Esophagus squamous epithelium (tissue), 5 donors: ENCODE data around the gene CSNK1G1. TPM values are rescaled to one million over a fixed set of nuclear protein-coding genes. Genes with fewer than 3 reads are reported as not detected.

Source experiments
- DNase-seq: peaks from one replicate; lab custom pipeline; 2025; lab: John Stamatoyannopoulos, UW
- H3K27ac ChIP-seq, 4 donors: fragments of 200-600 bp; sonication (generic); one replicate each; pipeline ENCODE4 v1.5.1; 2016 to 2019; ENCODE audit warnings: mild to moderate bottlenecking in 1 of 4
- H3K27me3 ChIP-seq, 4 donors: fragments of 200-600 bp; sonication (generic); 1 replicate in 3 of 4; 2 replicates in 1 of 4; pipeline versions ENCODE4 v1.5.1 to v1.6.0; 2017 to 2021; ENCODE audit warnings: antibody characterized with exemption in 1 of 4
- H3K36me3 ChIP-seq, 3 donors: fragments of 200-600 bp; sonication (generic); one replicate each; pipeline ENCODE4 v1.5.1; 2016 to 2019
- H3K4me1 ChIP-seq, 3 donors: fragments of 200-600 bp; sonication (generic); one replicate each; pipeline ENCODE4 v1.5.1; 2017 to 2019
- H3K4me3 ChIP-seq, 4 donors: fragments of 200-600 bp; sonication (generic); 1 replicate in 3 of 4; 2 replicates in 1 of 4; pipeline ENCODE4 v1.5.1; 2016 to 2019; ENCODE audit warnings: mild to moderate bottlenecking in 2 of 4, moderate library complexity in 1 of 4
- H3K9me3 ChIP-seq, 3 donors: fragments of 200-600 bp; sonication (generic); one replicate each; pipeline ENCODE4 v1.5.1; 2016 to 2019
- POLR2A ChIP-seq, 4 donors: fragments of 450-650 bp; IDR thresholded peaks; one replicate each; pipeline ENCODE4 v1.6.1; 2017; ENCODE audit warnings: antibody characterized with exemption in 4 of 4, mild to moderate bottlenecking in 4 of 4, moderate library complexity in 3 of 4
- WGBS, 2 donors: methylation state at CpG; one replicate each; pipeline ENCODE4 v1.1.5; 2018; 5-methylcytosine and 5-hydroxymethylcytosine counted together
- intact Hi-C: fragments of 100-400 bp; cut with DNase I; formaldehyde crosslinking; loops from one replicate; pipeline ENCODE4 v1.15.0; 2022
- total RNA-seq, 4 donors: library from RNA; depleted of rRNA; stranded (reverse); fragments of >200 nt; gene quantifications; one replicate each; pipeline ENCODE4 v1.1.0, GENCODE V29; 2016
- TF ChIP-seq, protein P1 (sequence below), 6 experiments: fragments of 450-650 bp in 4 of 6; fragments of 200-600 bp in 2 of 6; sonication (generic) in 2 of 6; IDR thresholded peaks; one replicate each; pipeline ENCODE4 v1.5.1; 2016 to 2019; ENCODE audit warnings: antibody characterized with exemption in 6 of 6, mild to moderate bottlenecking in 4 of 6, moderate library complexity in 4 of 6
- donor health status: DM: yes; HTN: yes; CAD: no.

Gene CSNK1G1
- total RNA-seq, 4 donors from 2014 or later, result 15.0 to 21.4 (median 16.8) TPM

DNA sequence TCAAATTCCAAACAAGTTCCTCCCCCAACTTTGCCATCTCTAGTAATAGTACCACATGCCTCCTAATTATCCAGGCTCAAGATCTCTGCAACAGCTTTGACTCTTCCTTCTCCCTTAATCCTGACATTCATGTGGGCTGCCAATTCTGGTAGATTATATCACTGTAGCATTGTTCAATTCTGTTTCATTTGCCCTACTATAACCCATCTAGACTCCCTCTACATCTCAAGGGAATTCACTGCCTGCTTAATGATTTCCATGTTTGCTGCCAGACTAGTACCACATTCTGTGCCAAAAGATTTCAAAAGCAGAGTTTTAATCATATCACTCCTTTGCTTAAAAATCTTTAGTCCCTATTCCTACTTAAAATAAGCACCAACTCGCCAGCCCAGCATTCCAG, 158.5 kb downstream of the CSNK1G1 start:
- Histone ChIP-seq H3K4me1 (no peaks in the 10 kb centered on the region), H3K27me3 (no peaks in the 10 kb centered on the region), H3K9me3 (no peaks in the 10 kb centered on the region), H3K36me3 (peaks cover 2 to 77% (median 7%) of the 10 kb centered on the region in 3 donors), H3K27ac (no peak overlapping the region), H3K4me3 (no peak overlapping the region)
- DNase-seq, result no peak
- intact Hi-C loops, result no loop called here
- 70 to 78% methylated on average over 1 of the region's 1 CpG for WGBS, 2 donors
- TF ChIP-seq POLR2A (IDR thresholded peaks at IDR 0.05), result no peak
- TF ChIP-seq, protein P1, sequence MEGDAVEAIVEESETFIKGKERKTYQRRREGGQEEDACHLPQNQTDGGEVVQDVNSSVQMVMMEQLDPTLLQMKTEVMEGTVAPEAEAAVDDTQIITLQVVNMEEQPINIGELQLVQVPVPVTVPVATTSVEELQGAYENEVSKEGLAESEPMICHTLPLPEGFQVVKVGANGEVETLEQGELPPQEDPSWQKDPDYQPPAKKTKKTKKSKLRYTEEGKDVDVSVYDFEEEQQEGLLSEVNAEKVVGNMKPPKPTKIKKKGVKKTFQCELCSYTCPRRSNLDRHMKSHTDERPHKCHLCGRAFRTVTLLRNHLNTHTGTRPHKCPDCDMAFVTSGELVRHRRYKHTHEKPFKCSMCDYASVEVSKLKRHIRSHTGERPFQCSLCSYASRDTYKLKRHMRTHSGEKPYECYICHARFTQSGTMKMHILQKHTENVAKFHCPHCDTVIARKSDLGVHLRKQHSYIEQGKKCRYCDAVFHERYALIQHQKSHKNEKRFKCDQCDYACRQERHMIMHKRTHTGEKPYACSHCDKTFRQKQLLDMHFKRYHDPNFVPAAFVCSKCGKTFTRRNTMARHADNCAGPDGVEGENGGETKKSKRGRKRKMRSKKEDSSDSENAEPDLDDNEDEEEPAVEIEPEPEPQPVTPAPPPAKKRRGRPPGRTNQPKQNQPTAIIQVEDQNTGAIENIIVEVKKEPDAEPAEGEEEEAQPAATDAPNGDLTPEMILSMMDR (IDR thresholded peaks at IDR 0.05), result no peak

DNA sequence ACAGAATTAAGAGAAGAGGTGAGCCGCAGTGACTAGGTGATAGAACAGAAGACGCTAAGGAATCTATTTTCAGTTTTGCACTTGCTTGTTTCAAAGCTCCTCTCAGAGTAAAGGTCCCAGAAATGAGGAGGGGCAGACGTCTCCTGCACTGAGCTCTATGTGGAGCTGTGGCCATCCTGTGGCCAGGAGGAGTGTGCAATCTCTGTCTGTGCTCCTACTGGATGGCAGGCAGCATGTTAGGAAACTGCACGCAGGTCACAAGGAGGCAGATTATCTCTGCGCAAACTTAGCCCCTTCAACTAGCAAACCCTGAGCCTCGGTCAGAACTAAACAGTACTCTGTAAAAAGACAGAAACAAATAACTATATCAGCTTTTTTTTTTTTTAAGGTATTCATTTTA, 162.0 kb downstream of the CSNK1G1 start:
- intact Hi-C loops, result no loop called here
- H3K4me1 ChIP-seq, result peaks cover 0 to 6% (median 0%) of the 10 kb centered on the region in 3 donors
- H3K9me3 ChIP-seq, result no peaks in the 10 kb centered on the region
- H3K27me3 ChIP-seq, result no peaks in the 10 kb centered on the region
- H3K27ac ChIP-seq, result no peak overlapping the region
- TF ChIP-seq, protein P1 (IDR thresholded peaks at IDR 0.05), result no peak
- no peak for TF ChIP-seq POLR2A (IDR thresholded peaks at IDR 0.05)
- no peak overlapping the region for H3K4me3 ChIP-seq
- no peak for DNase-seq
- WGBS, 2 donors, result 86 to 92% methylated on average over 6 of the region's 6 CpGs
- peaks cover 0 to 55% (median 0%) of the 10 kb centered on the region in 3 donors for H3K36me3 ChIP-seq

DNA sequence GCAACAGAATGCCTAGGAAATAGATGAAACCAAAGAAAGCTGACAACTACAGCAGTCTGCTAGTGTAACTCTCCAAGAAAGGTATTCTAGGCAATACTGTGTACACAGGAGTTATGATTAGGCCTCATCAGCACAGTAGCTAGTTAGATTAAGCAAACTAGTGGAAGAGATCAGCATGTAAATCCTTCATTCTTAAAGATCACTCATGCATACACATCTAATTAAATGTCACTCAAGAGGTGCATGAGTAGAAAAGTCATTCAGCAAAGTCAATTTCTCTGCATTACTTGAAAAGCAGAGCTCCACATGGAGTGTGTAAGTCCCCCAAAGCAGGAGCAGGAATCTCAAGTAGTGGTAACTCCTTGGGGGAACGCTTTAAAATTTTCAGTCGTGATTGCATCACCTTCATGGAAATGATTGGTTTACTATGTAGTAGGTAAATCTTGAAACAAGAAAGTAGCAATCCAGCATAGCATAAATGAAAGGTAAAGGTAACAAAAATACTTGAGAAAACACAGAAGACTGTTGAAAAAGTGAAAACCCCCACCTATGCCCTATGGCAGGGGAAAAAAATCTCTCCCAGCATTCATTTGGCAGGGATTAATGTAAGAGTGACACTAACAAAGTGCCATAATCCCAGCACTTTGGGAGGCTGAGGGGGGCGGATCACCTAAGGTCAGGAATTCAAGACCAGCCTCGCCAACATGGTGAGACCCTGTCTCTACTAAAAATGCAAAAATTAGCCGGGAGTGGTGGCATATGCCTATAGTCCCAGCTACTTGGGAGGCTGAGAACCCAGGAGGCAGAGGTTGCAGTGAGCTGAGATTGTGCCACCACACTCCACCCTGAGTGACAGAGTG, 163.8 kb downstream of the CSNK1G1 start:
- Histone ChIP-seq H3K27ac (no peak overlapping the region), H3K36me3 (peaks cover 0 to 61% (median 0%) of the 10 kb centered on the region in 3 donors), H3K27me3 (no peaks in the 10 kb centered on the region), H3K9me3 (no peaks in the 10 kb centered on the region), H3K4me1 (peaks cover 0 to 22% (median 6%) of the 10 kb centered on the region in 3 donors), H3K4me3 (no peak overlapping the region)
- DNase-seq, result no peak
- 89 to 92% methylated on average over 5 of the region's 5 CpGs for WGBS, 2 donors
- TF ChIP-seq, protein P1 (IDR thresholded peaks at IDR 0.05), result no peak
- no peak for TF ChIP-seq POLR2A (IDR thresholded peaks at IDR 0.05)
- intact Hi-C loops, result no loop called here

DNA sequence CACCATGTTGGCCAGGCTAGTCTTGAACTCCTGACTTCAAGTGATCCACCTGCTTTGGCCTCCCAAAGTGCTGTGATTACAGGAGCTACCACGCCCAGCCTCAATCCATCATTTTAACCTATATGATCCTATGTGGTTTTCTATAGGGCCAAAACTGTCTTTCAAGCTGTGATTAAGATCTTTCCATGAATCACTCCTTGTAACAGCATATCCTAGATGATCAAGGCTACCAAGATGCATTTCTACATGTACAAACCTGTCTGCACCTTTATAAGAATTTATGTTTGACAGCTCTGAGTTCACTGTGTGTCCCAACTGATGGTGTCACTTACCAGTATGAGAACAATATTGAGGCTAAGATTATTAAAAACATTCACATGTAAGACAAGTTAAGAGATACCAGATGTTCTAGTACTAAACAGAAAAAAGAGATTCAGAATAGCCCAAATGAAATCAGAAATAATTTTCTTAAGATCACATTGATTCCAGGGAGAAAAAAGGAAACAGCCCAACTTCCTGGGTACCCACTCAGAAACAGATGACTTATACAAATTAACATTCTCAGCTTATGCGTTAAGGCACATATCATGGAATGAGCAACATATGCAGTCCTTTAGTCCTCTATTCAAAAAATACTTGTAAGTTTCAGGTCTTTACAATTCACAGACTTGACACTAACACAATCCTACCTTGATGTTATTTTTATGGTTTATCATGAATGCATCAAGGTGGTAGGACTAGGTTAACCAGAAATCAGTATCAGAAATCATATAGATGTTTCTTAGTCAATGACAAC, 168.4 kb downstream of the CSNK1G1 start:
- WGBS, 2 donors, result 35 to 56% methylated on average over 2 of the region's 2 CpGs
- no peaks in the 10 kb centered on the region for H3K27me3 ChIP-seq
- DNase-seq, result no peak
- H3K27ac ChIP-seq, result peak overlapping the region; percentile 17 to 63 (median 47)
- H3K36me3 ChIP-seq, result peaks cover 0 to 66% (median 5%) of the 10 kb centered on the region in 3 donors
- no peak overlapping the region for H3K4me3 ChIP-seq
- H3K9me3 ChIP-seq, result no peaks in the 10 kb centered on the region
- TF ChIP-seq, protein P1 (IDR thresholded peaks at IDR 0.05), result no peak
- no peak for TF ChIP-seq POLR2A (IDR thresholded peaks at IDR 0.05)
- peaks cover 0 to 24% (median 6%) of the 10 kb centered on the region in 3 donors for H3K4me1 ChIP-seq
- intact Hi-C loops, result no loop called here
